Measurements from ENCODE around the gene TM4SF20.

TM4SF20 gene, protein sequence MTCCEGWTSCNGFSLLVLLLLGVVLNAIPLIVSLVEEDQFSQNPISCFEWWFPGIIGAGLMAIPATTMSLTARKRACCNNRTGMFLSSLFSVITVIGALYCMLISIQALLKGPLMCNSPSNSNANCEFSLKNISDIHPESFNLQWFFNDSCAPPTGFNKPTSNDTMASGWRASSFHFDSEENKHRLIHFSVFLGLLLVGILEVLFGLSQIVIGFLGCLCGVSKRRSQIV

DNA sequence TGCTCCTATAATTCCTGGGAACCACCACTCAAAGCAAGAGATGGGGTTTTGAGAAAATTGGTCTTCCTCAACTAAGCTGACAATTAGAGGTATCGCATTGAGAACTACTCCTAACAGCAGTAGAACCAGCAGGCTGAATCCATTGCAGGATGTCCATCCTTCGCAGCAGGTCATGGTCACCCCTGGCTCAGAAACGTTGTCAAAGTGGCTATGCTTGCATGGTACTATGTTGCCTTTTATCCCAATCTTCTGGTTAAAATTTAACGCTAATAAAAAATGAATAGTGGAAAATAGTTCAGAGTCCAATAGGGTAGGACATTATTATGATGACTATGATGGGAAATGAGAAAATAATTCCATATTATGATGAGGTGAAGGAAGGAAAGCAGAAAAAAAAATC lies at the start of gene TM4SF20:
TM4SF20 (minus strand) TSS at position 212 of the 400 bp plus-strand sequence; CDS start at position 174, 38 bp downstream.
- DNase-seq = no peak

DNA sequence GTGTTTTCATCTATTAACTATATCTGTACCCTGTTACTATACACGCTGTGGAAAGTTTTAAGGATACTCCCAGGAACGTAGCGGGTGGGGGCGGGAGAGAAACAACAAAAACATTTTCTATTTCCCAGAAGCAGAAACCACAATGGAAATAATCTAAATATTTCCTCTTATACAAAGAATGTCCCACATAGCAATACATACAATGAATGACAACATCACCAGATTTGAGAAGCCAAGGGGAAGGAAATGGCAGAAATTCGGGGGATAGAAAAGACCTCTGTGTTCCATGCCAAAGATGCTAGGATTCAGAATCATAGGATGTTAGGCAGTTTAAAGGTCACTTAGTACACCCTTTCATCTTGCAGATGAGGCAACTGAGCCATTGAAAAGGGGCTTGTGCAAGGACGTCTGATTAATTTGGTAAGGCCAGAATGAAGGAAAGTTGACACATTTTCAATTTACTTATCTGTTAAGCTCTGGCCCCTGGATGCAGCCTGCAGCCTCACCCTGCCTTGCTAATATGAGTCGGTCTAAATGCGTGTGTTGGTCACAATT lies 49.7 kb upstream of the TM4SF20 start:
- no peak for DNase-seq

DNA sequence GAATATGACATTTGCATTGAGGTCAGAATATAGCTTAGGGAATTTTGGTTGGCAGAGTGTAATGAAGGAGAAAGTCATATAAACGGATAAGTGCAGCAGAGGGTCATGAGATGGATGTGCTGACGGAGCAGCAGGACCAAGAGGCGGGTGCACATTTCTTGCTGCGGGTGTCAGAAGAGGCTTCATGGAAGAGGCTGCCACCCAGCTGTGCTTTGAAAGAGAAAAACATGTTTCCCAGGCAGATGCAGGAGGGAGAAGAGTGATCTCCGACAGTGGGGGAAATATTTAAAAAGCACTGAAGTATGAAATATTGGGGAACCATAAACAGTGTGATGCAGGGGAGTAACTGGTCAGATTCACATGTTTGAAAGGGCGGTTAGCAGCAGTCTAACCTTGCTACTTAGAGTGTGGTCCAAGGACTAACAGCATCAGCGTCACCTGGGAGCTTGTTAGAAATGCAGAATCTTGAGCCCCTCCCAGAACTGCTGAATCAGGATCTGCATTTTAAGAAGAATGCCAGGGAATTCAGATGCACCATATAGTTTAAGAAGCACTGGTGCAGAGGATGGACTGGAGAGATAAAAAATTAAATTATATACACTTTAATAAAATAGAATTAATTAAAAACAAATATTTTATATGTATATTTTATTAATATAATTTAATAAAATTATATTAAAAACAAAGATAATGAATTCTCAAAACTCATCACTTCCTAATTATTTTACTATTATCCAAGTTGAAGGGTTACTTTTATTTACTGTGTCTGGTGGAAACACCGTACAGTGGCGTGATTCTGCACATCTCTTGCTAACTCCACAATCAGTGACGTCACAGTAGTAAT lies 44.8 kb upstream of the TM4SF20 start:
- no peak for DNase-seq

DNA sequence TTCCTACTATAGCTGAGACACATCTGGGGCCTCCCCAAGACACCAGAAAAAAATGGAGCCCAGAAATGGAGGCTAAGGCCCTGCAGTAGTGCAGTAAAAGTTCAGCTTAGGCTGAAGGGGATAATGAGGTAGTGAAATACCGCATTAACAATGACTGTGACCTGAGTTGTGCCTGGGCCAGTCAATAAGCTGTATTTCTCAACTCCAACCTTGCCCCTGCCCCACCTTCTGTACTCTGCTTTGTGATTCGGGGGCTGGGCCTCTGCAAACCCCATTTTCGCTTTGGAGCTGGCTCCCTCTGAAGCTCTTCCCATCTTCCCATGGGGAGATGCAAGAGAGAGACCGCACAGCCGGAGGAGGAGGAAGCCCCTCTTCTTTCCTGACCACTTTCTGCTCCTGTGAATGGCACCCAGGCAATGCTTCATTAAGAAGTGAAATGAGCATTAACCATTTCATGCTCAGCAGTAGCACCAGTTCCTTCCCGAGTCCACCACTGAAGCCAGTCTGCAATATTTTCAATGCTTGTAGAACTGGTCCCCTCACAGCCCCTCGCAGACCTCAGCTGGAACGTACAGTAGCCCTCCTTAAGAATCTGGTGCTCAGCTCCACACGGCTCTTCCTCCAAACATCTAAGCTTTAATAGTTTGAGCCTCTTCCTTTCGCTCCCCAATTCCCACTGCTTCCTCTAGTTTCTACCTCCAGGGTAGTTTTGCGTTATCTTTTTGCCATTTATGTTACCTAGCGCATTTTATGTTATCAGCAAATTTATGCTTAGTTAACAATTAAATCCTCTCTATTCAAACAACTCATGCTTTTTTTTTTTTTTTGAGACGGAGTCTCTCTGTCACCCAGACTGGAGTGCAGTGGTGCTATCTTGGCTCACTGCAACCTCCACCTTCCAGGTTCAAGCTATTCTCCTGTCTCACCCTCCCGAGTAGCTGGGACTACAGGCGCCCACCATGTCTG lies 41.3 kb upstream of the TM4SF20 start:
- no peak for DNase-seq

DNA sequence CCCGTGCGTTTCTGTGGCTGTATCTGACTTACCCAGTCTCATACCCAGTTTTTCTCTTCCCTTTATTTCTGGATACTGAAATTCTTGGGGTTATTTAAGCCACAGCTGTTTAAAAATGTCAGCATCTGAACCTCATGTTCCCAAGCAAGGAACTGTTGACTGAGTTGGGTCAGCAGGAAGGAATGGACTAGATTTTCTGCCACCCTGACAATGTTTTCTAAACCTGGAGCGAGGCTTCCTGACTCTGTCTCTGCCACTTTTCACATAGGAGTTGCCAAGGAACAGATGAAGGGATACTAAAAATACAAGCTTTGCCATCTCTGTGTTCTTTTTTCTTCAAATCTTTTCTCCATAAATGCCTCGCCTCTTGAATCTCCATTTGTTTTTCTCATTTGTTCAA lies 37.6 kb upstream of the TM4SF20 start:
- no peak for DNase-seq

DNA sequence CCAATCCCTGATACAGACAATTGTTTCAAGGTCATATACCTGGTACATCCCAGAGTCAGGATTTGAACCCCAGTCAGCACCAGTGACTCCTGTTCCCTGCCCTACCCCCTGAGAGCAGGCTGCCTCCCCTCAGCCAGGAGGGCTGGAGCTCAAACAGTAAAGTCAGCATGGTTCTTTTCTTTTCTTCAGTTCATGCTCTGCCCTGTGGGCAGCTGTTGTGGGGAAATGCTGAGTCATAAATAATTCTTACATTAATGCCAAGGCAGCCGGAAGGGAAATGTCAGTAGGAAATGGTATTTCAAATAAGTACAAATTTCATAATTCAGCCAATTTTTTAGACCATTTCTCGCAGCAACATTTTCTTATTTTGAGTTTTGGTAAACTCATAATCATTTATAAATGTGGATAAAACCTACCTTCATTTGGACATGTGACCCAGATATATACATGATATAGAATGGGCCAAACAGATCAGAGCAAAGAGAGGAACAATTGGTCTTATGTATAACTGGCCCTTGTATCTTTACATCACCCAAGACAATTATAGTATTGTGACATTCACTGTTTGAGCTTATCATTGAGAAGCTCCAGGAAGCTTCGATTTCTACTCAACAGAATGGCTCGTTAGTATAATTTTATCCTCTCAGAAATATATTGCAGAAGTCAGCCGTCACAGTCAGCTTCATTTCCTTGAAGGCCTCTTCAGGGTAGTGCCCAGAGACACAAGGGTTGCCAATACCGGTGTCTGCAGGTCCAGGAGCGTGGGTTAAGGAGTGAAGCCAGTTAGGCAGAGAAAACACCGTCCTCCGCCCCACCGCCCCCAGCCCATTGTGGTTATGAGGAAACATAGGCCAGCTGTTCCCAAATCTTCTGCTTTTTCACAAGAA lies 36.7 kb upstream of the TM4SF20 start:
- no peak for DNase-seq

DNA sequence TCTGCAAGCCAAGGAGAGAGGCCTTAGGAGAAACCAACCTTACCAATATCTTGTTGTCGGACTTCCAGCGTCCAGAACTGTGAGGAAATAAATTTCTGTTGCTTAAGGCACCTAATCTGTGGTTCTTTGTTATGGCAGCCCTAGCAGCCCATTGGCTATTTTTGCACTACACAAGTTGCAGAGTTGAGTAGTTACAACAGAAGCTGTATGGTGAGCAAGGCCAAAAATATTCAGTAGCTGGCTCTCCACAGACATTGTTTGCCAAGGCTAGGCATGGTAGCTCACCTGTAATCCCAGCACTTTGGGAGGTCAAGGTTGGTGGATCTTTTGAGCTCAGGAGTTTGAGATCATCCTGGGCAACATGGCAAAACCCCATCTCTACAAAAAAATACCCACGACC lies 35.7 kb upstream of the TM4SF20 start:
- DNase-seq = no peak

DNA sequence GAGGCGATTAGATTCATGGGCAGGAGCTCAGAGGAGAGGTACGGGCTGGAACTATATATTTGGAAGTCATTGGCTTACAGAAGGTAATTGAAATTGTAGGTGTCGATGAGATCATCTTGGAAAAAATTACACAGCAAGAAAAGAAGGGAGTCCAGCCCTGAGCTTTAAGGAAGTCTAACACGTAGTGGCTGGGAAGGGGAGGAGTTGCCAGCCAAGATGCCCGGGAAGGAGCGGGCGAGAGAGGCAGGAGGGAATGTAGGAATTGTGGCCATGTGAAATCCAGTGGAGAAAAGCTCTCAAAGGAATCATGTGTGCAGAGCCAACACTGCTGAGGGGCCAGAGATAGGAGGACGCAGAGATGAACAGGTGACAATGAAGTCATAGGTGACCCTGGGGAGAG lies 34.3 kb upstream of the TM4SF20 start:
- no peak for DNase-seq

DNA sequence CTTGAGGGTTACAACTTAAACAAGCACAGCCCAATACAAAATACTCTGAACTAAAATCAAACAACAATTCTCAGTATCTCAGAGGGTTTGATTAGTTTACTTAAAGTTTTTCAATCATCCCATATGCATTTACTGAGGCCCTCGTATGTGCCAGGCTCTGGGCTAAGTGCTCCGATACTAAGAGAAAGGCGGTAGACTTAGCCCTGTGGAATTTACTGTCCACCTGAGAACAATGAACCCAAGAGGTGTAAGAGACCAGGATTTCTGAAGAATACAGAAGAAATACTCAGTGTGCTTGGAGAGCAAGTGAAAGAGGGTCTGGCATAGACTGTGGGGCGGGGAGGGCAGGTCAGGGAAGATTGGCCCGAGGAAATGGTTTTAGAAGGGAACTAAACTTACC lies 33.8 kb upstream of the TM4SF20 start:
- DNase-seq = no peak

DNA sequence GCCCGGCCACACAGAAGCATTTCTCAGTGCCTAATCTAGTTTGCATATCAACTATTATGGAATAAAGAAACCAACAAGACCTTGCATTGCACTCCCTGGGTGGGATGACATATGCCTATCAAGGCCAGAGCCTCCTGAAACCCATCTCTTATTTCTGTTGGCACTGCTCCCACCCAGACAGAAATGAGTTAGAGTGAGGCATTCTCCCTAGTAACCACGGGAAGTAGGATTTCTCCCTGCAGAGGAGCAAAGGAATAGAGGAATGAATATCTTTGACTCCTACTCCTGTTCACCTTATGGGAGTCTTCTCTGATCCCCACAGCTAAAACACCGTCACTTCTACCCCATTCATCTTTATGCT lies 32.9 kb upstream of the TM4SF20 start:
- no peak for DNase-seq

DNA sequence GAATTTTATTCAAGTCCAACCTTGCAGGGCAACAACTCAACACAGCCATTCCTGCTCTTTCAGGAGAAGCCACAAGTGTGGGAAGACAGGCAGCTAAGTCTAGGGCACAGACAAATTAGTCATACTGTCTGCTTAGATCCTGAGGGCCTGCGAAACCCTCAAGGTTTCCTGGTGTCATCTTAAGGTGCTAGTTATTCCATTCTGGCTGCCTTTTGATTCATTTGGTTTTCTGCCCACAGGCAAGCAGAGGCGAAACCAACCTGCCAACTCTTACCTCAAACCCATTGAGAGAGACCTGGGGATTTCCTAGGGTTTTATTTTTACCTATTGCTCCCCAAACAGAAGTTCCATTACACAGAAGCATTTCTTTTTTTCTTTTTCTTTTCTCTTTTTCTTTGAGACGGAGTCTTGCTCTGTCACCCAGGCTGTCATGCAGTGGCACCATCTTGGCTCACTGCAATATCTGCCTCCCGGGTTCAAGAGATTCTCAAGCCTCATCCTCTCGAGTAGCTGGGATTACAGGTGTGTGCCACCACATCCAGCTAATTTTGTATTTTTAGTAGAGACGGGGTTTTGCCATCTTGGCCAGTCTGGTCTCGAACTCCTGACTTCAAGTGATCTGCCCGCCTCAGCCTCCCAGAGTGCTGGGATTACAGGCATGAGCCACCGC lies 32.3 kb upstream of the TM4SF20 start:
- peak; percentile 39 for DNase-seq

DNA sequence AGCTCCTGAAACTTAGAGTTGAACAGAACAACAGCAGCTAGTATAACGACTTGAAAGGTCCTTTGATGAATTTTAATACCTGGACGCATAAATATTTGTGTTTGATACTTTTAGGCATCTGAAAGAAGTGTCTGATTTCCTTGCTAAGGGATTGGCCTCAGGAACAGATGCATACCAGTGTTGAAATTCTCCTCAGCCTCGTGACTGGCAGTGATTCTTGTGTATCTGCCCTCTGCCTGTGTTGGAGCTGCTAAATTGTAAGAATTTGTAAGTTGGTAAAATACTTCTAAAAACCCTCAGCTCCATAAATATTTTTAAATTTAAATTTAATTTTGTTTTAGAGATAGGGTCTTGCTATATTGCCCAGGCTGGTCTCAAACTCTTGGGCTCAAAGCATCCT lies 31.1 kb upstream of the TM4SF20 start:
- DNase-seq = no peak

DNA sequence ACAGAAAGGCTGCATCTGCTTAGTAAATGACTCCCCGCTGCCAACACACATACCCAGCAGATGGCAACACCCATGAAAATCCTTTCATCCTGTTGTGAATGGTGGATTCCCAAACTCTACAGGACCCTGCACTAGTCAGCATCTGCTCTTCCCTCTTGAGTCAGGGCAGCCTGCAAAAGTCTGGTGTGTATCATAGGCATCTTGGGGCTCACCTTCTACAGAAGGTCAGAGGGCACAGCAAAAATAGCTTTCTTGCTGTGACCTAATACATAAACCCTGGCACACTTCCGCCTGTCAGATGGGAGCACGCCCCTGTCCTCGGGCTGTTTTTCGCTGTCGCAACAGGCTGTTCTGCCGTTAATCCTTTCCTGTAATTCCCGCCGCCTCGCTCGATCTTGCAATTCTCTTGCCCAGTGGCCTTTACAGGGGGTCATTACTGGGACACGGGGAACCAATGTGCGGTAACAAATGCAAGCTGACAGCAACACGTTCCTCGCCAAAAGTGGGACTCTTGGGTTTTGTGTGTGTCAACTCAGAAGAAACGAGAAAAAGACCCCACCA lies 28.6 kb upstream of the TM4SF20 start:
- DNase-seq = no peak

DNA sequence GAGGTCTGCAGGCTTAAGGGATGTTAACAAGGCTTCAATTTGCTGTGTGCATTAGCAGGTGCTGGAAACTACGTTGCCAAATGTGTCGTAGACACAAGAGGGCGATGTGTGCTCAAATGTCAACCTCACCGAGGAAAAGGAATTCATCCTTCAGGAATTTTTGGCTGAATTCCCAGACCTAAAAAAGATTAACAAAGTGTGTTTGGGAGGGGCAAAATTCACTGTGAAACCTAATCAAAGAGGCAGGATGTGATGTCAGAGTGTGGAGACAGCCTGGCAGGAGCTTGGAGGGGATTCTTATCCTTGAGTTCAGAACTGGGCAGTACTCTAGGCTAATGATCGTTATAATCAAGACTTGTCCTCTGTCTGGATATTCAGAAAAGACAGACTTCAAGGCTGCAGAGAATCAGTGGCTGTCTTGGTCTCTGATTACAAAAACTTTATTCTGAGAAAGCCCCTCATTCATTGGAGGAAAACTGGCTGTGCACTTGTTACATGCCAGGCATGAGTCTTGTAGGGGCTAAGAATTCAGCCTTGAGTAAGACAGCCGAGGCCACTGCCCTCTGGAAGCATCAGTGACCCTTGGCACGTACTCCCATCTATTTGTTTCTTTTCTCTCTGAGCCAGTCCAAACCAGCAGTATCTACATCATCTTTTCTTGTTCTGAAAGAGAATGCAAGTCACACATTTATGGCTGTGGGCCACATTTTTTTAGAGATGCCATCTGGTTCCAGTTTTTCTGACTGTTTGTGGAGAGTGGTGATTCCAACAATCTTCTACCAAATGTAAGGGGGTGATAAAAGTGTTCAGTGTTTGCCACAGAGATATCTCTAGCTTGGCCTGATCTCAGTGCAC lies 27.3 kb upstream of the TM4SF20 start:
- DNase-seq = no peak

DNA sequence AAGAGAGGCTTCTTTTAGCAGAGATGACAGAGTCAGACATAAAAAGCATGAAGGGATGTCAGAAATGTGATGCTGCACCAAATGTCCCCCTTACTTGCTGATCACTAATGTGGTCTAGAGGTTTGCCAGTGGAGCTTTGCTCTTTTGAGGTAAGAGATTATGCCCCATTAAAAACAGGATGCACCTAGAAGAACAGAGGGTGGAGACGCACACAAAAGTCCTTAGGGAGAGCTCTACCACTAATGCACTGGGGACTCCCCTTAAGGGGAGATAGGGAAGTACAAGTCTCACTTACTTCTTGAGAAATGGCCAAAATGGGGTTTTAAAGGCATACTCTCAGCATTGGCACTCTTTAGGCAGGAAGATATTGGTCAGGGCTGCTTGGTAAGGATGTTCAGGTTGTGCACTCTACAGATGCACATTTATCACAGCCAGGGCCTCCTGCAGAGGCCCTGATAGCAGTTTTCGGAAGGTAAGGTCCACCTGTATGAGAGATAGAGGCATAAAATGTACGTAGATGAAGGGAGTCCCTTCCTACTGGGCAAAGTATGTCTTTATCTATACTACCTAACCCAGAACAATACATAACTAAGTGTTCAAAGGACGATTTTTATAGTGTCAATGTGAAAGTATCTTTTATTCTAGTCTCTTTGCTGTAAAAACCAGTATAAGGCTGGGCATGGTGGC lies 25.6 kb upstream of the TM4SF20 start:
- DNase-seq = no peak

DNA sequence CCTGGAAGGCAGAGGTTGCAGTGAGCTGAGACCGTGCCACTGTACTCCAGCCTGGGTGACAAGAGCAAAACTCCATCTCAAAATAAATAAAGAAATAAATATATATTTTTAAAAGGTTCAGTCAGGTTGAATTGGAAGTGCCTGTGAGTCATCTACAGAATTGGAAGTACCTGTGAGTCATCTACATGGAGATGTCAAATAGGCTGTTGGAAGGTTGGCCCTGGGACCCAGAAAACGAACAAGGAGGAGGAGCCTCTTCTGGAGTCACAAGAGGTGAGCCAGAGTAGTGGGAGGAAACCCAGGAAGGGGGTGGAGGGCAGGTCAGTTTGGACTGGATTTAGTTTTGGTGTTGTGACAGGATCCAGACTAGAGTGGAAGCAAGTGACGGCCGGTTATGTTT lies 23.9 kb upstream of the TM4SF20 start:
- DNase-seq = no peak

DNA sequence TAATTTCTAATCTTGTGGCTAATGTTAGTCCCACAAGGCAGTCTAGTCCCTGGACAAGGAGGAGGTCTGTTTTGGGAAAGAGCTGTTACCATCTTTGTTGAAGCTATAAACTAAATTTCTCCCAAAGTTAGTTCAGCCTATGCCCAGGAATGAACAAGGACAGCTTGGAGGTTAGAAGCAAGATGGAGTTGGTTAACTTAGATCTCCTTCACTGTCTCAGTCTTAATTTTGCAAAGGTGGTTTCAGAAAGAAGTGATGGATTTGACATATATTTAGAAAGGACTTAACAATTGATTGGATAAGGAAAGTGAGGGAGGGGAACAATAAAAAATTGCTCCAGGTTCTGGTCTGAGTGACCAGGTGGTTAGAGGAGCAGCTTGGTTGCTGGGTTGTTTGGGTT lies 23.2 kb upstream of the TM4SF20 start:
- DNase-seq = no peak

DNA sequence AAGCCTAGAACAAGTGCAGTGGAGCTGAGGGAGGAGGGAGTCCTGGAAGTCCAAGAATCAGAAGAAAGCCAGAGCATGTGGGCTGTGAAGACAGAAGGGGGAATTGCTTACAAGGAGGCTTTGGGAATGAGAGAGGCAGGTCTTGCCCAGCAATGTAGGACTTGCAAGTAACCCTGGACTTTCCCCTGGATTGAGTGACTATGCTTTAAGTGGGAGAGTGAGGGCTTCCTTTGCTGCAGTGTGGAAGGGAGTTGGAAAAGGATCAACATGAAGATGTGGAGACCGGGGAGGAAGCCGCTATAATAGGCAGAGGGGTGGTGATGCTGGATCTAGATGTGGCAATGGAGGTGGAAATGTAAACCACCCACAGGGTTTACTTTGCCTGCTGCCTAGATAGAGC lies 22.4 kb upstream of the TM4SF20 start:
- DNase-seq = no peak
